Keratinocyte (primary cell): ENCODE results near the gene WASF1. TPM values are rescaled to one million over a fixed set of nuclear protein-coding genes. Genes with fewer than 3 reads are reported as not detected.

ENCODE experiments used
- DNase-seq: peaks from one replicate; pipeline ENCODE4 v3.0.0-alpha.2; 2011; ENCODE audit warnings: low read depth, missing footprints, low spot score
- FAIRE-seq: peaks from 2 replicates; lab custom pipeline; 2011; peaks lifted over from hg19 to GRCh38; lab: Jason Lieb, UNC
- H2AFZ ChIP-seq: 2 replicates; pipeline ENCODE4 v1.6.0; 2012; ENCODE audit warnings: low read length, control low read depth, inconsistent platforms; ENCODE audit not compliant: control insufficient read depth
- H3K27ac ChIP-seq: 2 replicates; pipeline ENCODE4 v1.5.1; 2011; ENCODE audit warnings: low read length; ENCODE audit not compliant: control insufficient read depth, insufficient read depth
- H3K27me3 ChIP-seq: 3 replicates; pipeline ENCODE4 v1.6.0; 2011; ENCODE audit warnings: low read length; ENCODE audit not compliant: control insufficient read depth, insufficient read depth; ENCODE audit errors: extremely low read depth
- H3K36me3 ChIP-seq, 2 experiments: 2 replicates in 1 of 2; 3 replicates in 1 of 2; pipeline ENCODE4 v1.5.1; 2011; ENCODE audit warnings: low read length in 2 of 2, mild to moderate bottlenecking in 1 of 2; ENCODE audit not compliant: control insufficient read depth in 2 of 2, insufficient read depth in 2 of 2; ENCODE audit errors: extremely low read depth in 1 of 2
- H3K4me1 ChIP-seq: 3 replicates; pipeline ENCODE4 v1.5.1; 2011; ENCODE audit warnings: low read length; ENCODE audit not compliant: control insufficient read depth, insufficient read depth; ENCODE audit errors: extremely low read depth
- H3K4me2 ChIP-seq: 3 replicates; pipeline ENCODE4 v1.6.0; 2011; ENCODE audit warnings: low read depth, low read length; ENCODE audit not compliant: control insufficient read depth, insufficient read depth; ENCODE audit errors: extremely low read depth
- H3K4me3 ChIP-seq, 3 experiments: fragments of 200-600 bp in 1 of 3; sonication (generic) in 1 of 3; 2 replicates in 2 of 3; 3 replicates in 1 of 3; pipeline ENCODE4 v1.5.1; 2011 to 2016; ENCODE audit warnings: low read length in 3 of 3, mild to moderate bottlenecking in 3 of 3, control low read depth in 2 of 3, inconsistent platforms in 1 of 3, low read depth in 1 of 3, mixed read lengths in 1 of 3, mixed run types in 1 of 3, moderate library complexity in 1 of 3; ENCODE audit not compliant: control insufficient read depth in 2 of 3, insufficient read depth in 2 of 3; ENCODE audit errors: extremely low read depth in 1 of 3
- H3K79me2 ChIP-seq: 2 replicates; pipeline ENCODE4 v1.6.0; 2012; ENCODE audit warnings: low read length; ENCODE audit not compliant: control insufficient read depth, insufficient read depth
- H3K9ac ChIP-seq: 3 replicates; pipeline ENCODE4 v1.6.0; 2011; ENCODE audit warnings: low read length; ENCODE audit not compliant: control insufficient read depth, insufficient read depth; ENCODE audit errors: extremely low read depth
- H3K9me1 ChIP-seq: 3 replicates; pipeline ENCODE4 v1.6.0; 2011; ENCODE audit warnings: low read length; ENCODE audit not compliant: control insufficient read depth, insufficient read depth; ENCODE audit errors: extremely low read depth
- H3K9me3 ChIP-seq: 2 replicates; pipeline ENCODE4 v1.5.1; 2012; ENCODE audit warnings: low read depth, low read length; ENCODE audit not compliant: control insufficient read depth
- H4K20me1 ChIP-seq: 3 replicates; pipeline ENCODE4 v1.6.0; 2011; ENCODE audit warnings: low read length; ENCODE audit not compliant: control insufficient read depth, insufficient read depth; ENCODE audit errors: extremely low read depth
- EZH2 ChIP-seq: IDR thresholded peaks from one replicate; pipeline ENCODE4 v1.6.1; 2012; ENCODE audit warnings: inconsistent platforms, mild to moderate bottlenecking, low read length, moderate library complexity
- dilution Hi-C: fragments of 300-500 bp; cut with MboI; formaldehyde crosslinking; loops from one replicate; pipeline ENCODE4 v1.7.0; 2020; ENCODE audit warnings: low sequenced_read_pairs; ENCODE audit not compliant: extremely low pct_ligation_motif_present
- polyA plus RNA-seq, 5 experiments: library from polyadenylated mRNA; depleted of rRNA in 3 of 5; stranded (reverse) in 3 of 5; stranded (forward) in 1 of 5; unstranded in 1 of 5; fragments of >200 nt; gene quantifications; 1 replicate in 1 of 5; 2 replicates in 3 of 5; 3 replicates in 1 of 5; pipeline versions ENCODE4 v1.2.1 to v1.2.3, GENCODE V29; 2011 to 2012; ENCODE audit warnings: missing spikeins in 2 of 5, low read depth in 1 of 5, low replicate concordance in 1 of 5
- TF ChIP-seq, protein P1 (sequence below), 3 experiments: IDR thresholded peaks in 1 of 3; conservative IDR thresholded peaks in 1 of 3; optimal IDR thresholded peaks in 1 of 3; 2 replicates in 2 of 3; 3 replicates in 1 of 3; pipeline versions ENCODE3 to v1.5.1; 2011; ENCODE audit warnings: low read length in 3 of 3, mild to moderate bottlenecking in 3 of 3, moderate library complexity in 2 of 3, control low read depth in 1 of 3, inconsistent platforms in 1 of 3; ENCODE audit not compliant: insufficient read depth in 2 of 3; ENCODE audit errors: extremely low read depth in 1 of 3

WASF1 gene
- polyA plus RNA-seq, 1 donor (not counting 4 experiments of a cell fraction or from before 2014, with no cell fraction given): 20.9 TPM

DNA sequence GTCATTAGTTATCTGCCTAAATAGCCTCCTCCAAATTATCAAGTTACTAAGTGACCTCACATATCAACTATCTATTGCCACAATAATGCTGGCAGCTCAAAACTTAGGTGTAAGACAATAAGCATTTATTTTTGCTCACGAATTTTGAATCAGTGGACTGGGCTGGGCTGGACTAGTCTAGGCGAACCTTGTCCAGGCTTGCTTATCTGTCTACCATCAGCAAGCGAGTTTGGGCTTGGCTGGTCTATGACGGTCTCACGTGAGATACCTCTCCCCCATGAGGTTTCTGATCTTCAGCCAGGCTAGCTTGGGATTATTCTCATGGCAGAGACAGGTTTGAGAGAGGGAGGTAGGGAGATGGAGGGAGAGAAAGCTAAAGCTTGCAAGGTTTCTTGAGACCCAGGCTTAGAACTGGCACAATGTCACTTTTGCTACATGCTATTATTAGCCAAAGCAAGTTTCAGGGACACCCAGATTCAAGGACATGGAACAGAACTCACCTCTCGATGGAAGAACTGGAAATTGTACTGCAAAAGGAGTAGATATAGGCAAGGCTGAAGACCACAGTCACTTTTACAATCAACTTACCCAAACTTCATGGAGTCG, 80.9 kb downstream of the WASF1 start:
- peaks cover 3 to 9% of the 10 kb centered on the region in 2 experiments for H3K36me3 ChIP-seq

DNA sequence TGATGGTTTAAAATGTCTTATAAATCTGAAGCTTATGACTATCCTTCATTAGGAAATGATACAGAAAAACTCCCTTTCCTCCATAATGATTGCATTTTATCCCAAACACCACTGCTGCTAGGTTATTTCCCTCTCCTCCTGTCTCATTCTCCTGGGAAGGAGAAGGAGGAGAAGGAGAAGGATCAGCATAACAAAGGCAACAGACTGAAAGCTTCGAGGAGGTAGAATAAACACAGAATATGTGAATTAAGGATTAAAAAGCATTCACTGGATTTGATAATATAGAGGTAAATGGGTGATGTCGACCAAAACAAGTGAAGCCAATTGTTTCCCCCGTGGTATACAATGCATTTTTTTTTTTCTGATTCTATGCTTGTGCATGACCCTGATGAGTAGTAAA, 82.0 kb downstream of the WASF1 start:
- H3K9me1 ChIP-seq: no peaks in the 10 kb centered on the region
- no peak overlapping the region for H2AFZ ChIP-seq
- dilution Hi-C loops: no loop called here
- H3K4me3 ChIP-seq: no peak overlapping the region
- H3K27ac ChIP-seq: peak overlapping the region; percentile 67
- H3K79me2 ChIP-seq: no peaks in the 10 kb centered on the region
- TF ChIP-seq, protein P1, sequence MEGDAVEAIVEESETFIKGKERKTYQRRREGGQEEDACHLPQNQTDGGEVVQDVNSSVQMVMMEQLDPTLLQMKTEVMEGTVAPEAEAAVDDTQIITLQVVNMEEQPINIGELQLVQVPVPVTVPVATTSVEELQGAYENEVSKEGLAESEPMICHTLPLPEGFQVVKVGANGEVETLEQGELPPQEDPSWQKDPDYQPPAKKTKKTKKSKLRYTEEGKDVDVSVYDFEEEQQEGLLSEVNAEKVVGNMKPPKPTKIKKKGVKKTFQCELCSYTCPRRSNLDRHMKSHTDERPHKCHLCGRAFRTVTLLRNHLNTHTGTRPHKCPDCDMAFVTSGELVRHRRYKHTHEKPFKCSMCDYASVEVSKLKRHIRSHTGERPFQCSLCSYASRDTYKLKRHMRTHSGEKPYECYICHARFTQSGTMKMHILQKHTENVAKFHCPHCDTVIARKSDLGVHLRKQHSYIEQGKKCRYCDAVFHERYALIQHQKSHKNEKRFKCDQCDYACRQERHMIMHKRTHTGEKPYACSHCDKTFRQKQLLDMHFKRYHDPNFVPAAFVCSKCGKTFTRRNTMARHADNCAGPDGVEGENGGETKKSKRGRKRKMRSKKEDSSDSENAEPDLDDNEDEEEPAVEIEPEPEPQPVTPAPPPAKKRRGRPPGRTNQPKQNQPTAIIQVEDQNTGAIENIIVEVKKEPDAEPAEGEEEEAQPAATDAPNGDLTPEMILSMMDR (optimal IDR thresholded peaks at IDR 0.05 in 1 of 3, IDR thresholded peaks at IDR 0.05 in 1 of 3, conservative IDR thresholded peaks at IDR 0.05 in 1 of 3; ENCODE audit: extremely low read depth in 1 of 3, insufficient read depth in 2 of 3, low read length in 3 of 3): no peak
- TF ChIP-seq EZH2: no peak
- peak overlapping the region; percentile 55 for H3K4me2 ChIP-seq
- H3K36me3 ChIP-seq: peaks cover 3 to 9% of the 10 kb centered on the region in 2 experiments
- H3K9me3 ChIP-seq: no peaks in the 10 kb centered on the region
- H3K4me1 ChIP-seq: peaks cover 38% of the 10 kb centered on the region
- DNase-seq (no peak), FAIRE-seq (peak; percentile 59)
- H3K9ac ChIP-seq: peak overlapping the region; percentile 26
- no peaks in the 10 kb centered on the region for H3K27me3 ChIP-seq
- no peaks in the 10 kb centered on the region for H4K20me1 ChIP-seq

More for the DNA sequence above, 80.9 kb downstream of the WASF1 start:
- TF ChIP-seq, protein P1 (optimal IDR thresholded peaks at IDR 0.05 in 1 of 3, IDR thresholded peaks at IDR 0.05 in 1 of 3, conservative IDR thresholded peaks at IDR 0.05 in 1 of 3; ENCODE audit: extremely low read depth in 1 of 3, insufficient read depth in 2 of 3, low read length in 3 of 3): no peak
- TF ChIP-seq EZH2: no peak
- H4K20me1 ChIP-seq: no peaks in the 10 kb centered on the region
- H3K4me2 ChIP-seq: peak overlapping the region; percentile 45
- H3K79me2 ChIP-seq: no peaks in the 10 kb centered on the region
- H3K27ac ChIP-seq: peak overlapping the region; percentile 85
- H3K9me3 ChIP-seq: no peaks in the 10 kb centered on the region
- H2AFZ ChIP-seq: peak overlapping the region; percentile 12
- H3K27me3 ChIP-seq: no peaks in the 10 kb centered on the region
- peak; percentile 93 for DNase-seq
- H3K9me1 ChIP-seq: no peaks in the 10 kb centered on the region
- FAIRE-seq: peak; percentile 99
- peak overlapping the region; percentile 24 for H3K9ac ChIP-seq
- no peak overlapping the region for H3K4me3 ChIP-seq
- dilution Hi-C loops: no loop called here
- H3K4me1 ChIP-seq: peaks cover 44% of the 10 kb centered on the region
